Right cardiac atrium (tissue), 5 donors: ENCODE measurements around the gene CRTAC1. TPM values are rescaled to one million over a fixed set of nuclear protein-coding genes. Genes with fewer than 3 reads are reported as not detected.
A peak's percentile ranks its signal among the peaks of the same experiment; 100 is the strongest.

Experiments used
- ATAC-seq, 2 donors: fragments of 200-7000 bp; cut with Tn5 transposase; one replicate each; pipeline versions ENCODE4 v1.8.0 to v1.9.1; 2020; ENCODE audit warnings: moderate library complexity in 2 of 2, mild to moderate bottlenecking in 1 of 2
- DNase-seq, 3 donors: peaks; one replicate each; pipeline ENCODE4 v3.0.0-alpha.2; 2020
- H3K27ac ChIP-seq: one replicate; pipeline ENCODE4 v1.5.1; 2013; ENCODE audit warnings: mild to moderate bottlenecking, low read length, control low read depth, moderate library complexity
- H3K27me3 ChIP-seq: one replicate; pipeline ENCODE4 v1.6.1; 2013; ENCODE audit not compliant: control insufficient read depth, insufficient read depth
- H3K4me1 ChIP-seq: one replicate; pipeline ENCODE4 v1.6.1; 2013; ENCODE audit warnings: low read length; ENCODE audit not compliant: control insufficient read depth, insufficient read depth
- H3K4me3 ChIP-seq: one replicate; pipeline ENCODE4 v1.5.1; 2013; ENCODE audit warnings: low read length, control low read depth
- H3K9me3 ChIP-seq: one replicate; pipeline ENCODE4 v1.6.1; 2013; ENCODE audit warnings: low read length; ENCODE audit not compliant: control insufficient read depth
- WGBS: extraction: QIAGEN DNeasy Blood & Tissue Kit; methylation state at CpG from one replicate; pipeline ENCODE4 v1.1.7; 2013; 5-methylcytosine and 5-hydroxymethylcytosine counted together
- intact Hi-C, 4 donors: fragments of 100-400 bp; cut with DNase I; formaldehyde crosslinking; loops; one replicate each; pipeline versions ENCODE4 v1.11.0 to v1.14.0; 2022 to 2023
- polyA plus RNA-seq: library from polyadenylated mRNA; stranded (reverse); fragments of 200-250 nt; gene quantifications from one replicate; pipeline ENCODE4 v1.2.3, GENCODE V29; 2013
- total RNA-seq, 4 donors: library from RNA; stranded (reverse); fragmentation: NEBNext Ultra II Directional; extraction: Animal tissue kit (Norgen Biotek cat#: 25700); gene quantifications; one replicate each; pipeline ENCODE4 v1.2.1, GENCODE V29; 2021
- donor health status: healthy with polysubstance abuse.
- donor health status: DM: no; HTN: yes; CAD: no.
- donor health status: DM: no; HTN: no; CAD: no.
- donor health status: DM: no; HTN: yes; CAD: no; lungs with severe emphysema.
- donor health status: DM: yes; HTN: yes; CAD: no.

Gene CRTAC1
- total and polyA plus RNA-seq, 5 donors, result 7.3 to 38.2 (median 12.9) TPM

- no peak for ATAC-seq
- no peak overlapping the region for H3K27ac ChIP-seq
- H3K4me1 ChIP-seq, result peaks cover 2% of the 10 kb centered on the region
- H3K27me3 ChIP-seq, result no peaks in the 10 kb centered on the region
- intact Hi-C loops, result loop anchor here in 2 of 4 donors (5.0 to 10.0 kb wide), 2 partner anchors 101 to 119 kb away; no protein-coding TSS in a partner anchor
- DNase-seq, result no peak
- no peaks in the 10 kb centered on the region for H3K9me3 ChIP-seq
- 88% methylated on average over 5 of the region's 5 CpGs for WGBS
- H3K4me3 ChIP-seq, result no peak overlapping the region
These were observed 106.9 kb downstream of the CRTAC1 start for GRCh38 chr10:97923476-97923875.

DNA sequence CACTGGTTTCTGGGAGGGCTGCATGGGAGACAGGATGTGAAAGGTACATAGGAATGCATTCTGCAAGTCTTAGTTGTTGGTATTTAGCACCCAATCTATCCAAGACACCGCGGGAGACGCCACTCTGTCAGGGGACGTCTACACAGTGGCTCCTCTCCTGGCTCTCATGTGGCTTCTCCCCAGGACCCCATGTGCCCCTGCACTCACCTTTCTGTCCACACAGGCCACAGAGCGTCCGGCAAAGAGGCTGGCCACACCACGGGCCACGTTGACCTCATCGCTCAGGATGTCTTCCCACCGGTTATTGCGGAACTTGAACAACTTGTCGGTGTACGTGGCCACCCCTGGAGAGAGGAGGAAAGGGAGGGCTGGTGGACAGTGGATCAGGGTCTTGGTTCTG, 107.4 kb downstream of the CRTAC1 start:
- no peak overlapping the region for H3K27ac ChIP-seq
- H3K9me3 ChIP-seq, result no peaks in the 10 kb centered on the region
- intact Hi-C loops, result loop anchor here in 2 of 4 donors (5.0 to 10.0 kb wide), 2 partner anchors 102 to 119 kb away; no protein-coding TSS in a partner anchor
- peak in 1 of 3 donors; percentile 19 for DNase-seq
- H3K4me3 ChIP-seq, result no peak overlapping the region
- H3K27me3 ChIP-seq, result no peaks in the 10 kb centered on the region
- H3K4me1 ChIP-seq, result peaks cover 2% of the 10 kb centered on the region
- WGBS, result 94% methylated on average over 13 of the region's 13 CpGs
- ATAC-seq, result no peak

DNA sequence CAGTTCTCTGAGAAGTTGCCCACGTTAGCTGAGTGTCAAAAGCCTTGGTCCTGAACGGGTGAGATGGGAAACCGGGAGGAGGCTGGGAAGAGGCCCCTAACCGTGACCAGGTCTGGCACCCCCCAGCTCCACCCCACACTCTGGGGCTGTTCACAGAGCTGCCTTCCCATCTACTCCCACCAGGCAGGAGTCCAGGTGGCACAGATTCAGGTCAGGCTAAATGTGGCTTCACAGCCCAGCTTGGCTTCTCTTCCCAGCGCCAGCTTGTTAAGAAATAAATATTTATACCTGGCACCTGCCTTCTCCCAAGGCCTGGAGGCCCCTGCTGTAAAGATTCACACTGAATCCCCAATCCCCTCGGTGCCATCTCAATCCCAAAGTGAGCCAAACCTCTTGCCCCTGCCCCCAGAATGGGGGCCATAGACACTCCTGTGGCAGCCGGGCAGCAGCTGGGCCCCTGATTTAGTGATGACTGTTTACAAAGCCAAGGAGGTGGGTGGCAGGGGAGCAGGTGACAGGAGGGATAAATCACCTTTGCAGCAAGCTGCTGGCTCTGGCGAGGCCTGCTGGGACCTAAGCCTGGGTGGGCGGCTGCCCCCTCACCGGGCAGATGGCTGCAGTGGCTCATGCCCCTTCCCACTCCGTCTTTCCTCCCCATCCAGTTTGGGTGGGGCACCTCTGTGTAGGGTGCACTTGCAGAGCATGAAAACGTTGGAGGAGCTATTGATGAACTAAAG, 108.2 kb downstream of the CRTAC1 start:
- Histone ChIP-seq H3K4me3 (no peak overlapping the region), H3K27ac (peak overlapping the region; percentile 19), H3K27me3 (no peaks in the 10 kb centered on the region), H3K9me3 (no peaks in the 10 kb centered on the region), H3K4me1 (peaks cover 2% of the 10 kb centered on the region)
- DNase-seq (peak in 2 of 3 donors; percentile 73 to 85), ATAC-seq (peak; percentile 68 to 70)
- WGBS, result 52% methylated on average over 12 of the region's 12 CpGs
- intact Hi-C loops, result loop anchor here in 2 of 4 donors (5.0 to 10.0 kb wide), 2 partner anchors 103 to 120 kb away; no protein-coding TSS in a partner anchor

- H3K27me3 ChIP-seq, result no peaks in the 10 kb centered on the region
- DNase-seq (peak in 1 of 3 donors; percentile 79), ATAC-seq (peak; percentile 58 to 63)
- 11% methylated on average over 4 of the region's 4 CpGs for WGBS
- no peak overlapping the region for H3K4me3 ChIP-seq
- H3K27ac ChIP-seq, result peak overlapping the region; percentile 19
- peaks cover 4% of the 10 kb centered on the region for H3K4me1 ChIP-seq
- intact Hi-C loops, result loop anchor here in 2 of 4 donors (5.0 to 10.0 kb wide), 2 partner anchors 103 to 121 kb away; no protein-coding TSS in a partner anchor
- H3K9me3 ChIP-seq, result no peaks in the 10 kb centered on the region
These were observed 108.8 kb downstream of the CRTAC1 start for GRCh38 chr10:97921581-97922021.

- intact Hi-C loops, result loop anchor here in 2 of 4 donors (5.0 to 10.0 kb wide), 2 partner anchors 104 to 121 kb away; no protein-coding TSS in a partner anchor
- no peak overlapping the region for H3K27ac ChIP-seq
- no peak overlapping the region for H3K4me3 ChIP-seq
- H3K4me1 ChIP-seq, result peaks cover 4% of the 10 kb centered on the region
- ATAC-seq (no peak), DNase-seq (no peak)
- no peaks in the 10 kb centered on the region for H3K27me3 ChIP-seq
- 49% methylated on average over 4 of the region's 4 CpGs for WGBS
- H3K9me3 ChIP-seq, result no peaks in the 10 kb centered on the region
These were observed 109.6 kb downstream of the CRTAC1 start for GRCh38 chr10:97920865-97921264.

DNA sequence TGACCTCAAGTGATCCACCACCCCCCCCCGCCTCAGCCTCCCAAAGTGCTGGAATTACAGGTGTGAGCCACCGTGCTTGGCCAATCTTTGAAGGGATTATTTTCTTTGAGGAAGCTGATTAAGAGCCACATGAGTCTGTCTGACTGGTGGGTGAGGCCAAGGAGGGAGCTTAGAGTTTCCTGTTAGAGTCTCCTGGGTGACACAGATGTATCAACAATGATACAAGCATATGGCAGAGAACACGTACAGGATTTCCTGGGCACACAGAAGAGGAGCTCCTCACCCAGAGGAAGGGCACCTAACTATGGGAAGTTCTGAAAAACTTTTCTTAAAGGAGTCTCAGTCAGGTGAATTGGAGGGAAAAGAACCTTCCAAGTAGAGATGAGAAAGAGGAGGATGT, 111.4 kb downstream of the CRTAC1 start:
- H3K4me3 ChIP-seq, result no peak overlapping the region
- DNase-seq (no peak), ATAC-seq (no peak)
- H3K4me1 ChIP-seq, result peaks cover 4% of the 10 kb centered on the region
- intact Hi-C loops, result loop anchor here in 3 of 4 donors (5.0 to 10.0 kb wide), 4 partner anchors 113 to 1326 kb away; partner anchors contain the start of genes CRTAC1 (in 1 of the 3) and LOXL4 (in 1 of the 3)
- H3K9me3 ChIP-seq, result no peaks in the 10 kb centered on the region
- 55% methylated on average over 3 of the region's 3 CpGs for WGBS
- H3K27me3 ChIP-seq, result no peaks in the 10 kb centered on the region
- H3K27ac ChIP-seq, result no peak overlapping the region

- H3K4me3 ChIP-seq, result no peak overlapping the region
- H3K27ac ChIP-seq, result no peak overlapping the region
- ATAC-seq (peak; percentile 49 to 73), DNase-seq (no peak)
- 15% methylated on average over 4 of the region's 4 CpGs for WGBS
- H3K9me3 ChIP-seq, result no peaks in the 10 kb centered on the region
- H3K27me3 ChIP-seq, result no peaks in the 10 kb centered on the region
- intact Hi-C loops, result loop anchor here in 3 of 4 donors (5.0 to 10.0 kb wide), 4 partner anchors 116 to 1328 kb away; partner anchors contain the start of genes CRTAC1 (in 1 of the 3) and LOXL4 (in 1 of the 3)
- H3K4me1 ChIP-seq, result peaks cover 2% of the 10 kb centered on the region
These were observed 113.8 kb downstream of the CRTAC1 start for GRCh38 chr10:97916586-97916985.

GRCh38 chr10:97915346-97916131, 114.9 kb downstream of the CRTAC1 start:
- intact Hi-C loops, result loop anchor here in 3 of 4 donors (2.0 to 10.0 kb wide), 5 partner anchors 117 to 1329 kb away; partner anchors contain the start of genes CRTAC1 (in 1 of the 3) and LOXL4 (in 1 of the 3)
- Histone ChIP-seq H3K9me3 (no peaks in the 10 kb centered on the region), H3K27ac (no peak overlapping the region), H3K4me3 (no peak overlapping the region), H3K4me1 (peaks cover 2% of the 10 kb centered on the region), H3K27me3 (no peaks in the 10 kb centered on the region)
- no peak for ATAC-seq
- WGBS, result 76% methylated on average over 21 of the region's 21 CpGs
- DNase-seq, result no peak

DNA sequence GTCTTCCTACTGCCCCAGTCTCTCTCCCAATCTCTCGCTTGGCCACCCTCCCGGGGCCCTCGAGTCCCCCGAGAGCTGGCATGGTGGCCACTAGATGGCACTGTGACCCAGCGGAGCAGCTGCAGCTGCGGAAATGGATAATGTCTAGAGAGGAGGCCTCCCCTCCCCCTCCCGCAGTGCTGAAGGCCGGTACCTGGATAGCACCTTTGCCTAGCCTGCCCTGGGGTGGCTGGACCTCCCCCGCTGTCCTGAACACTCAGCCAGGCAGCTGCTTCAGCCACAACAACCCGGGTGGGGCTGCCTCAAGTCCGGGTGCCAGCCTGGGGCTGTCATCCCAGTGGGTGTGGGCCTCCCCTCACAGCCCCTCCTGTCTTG, 115.6 kb downstream of the CRTAC1 start:
- peaks cover 2% of the 10 kb centered on the region for H3K4me1 ChIP-seq
- WGBS, result 7% methylated on average over 11 of the region's 11 CpGs

GRCh38 chr10:97914171-97914836, 116.1 kb downstream of the CRTAC1 start:
- 43% methylated on average over 10 of the region's 10 CpGs for WGBS
- DNase-seq (no peak), ATAC-seq (peak; percentile 5 to 11)
- Histone ChIP-seq H3K4me1 (peaks cover 2% of the 10 kb centered on the region), H3K27ac (no peak overlapping the region), H3K4me3 (no peak overlapping the region), H3K27me3 (no peaks in the 10 kb centered on the region), H3K9me3 (no peaks in the 10 kb centered on the region)
- intact Hi-C loops, result loop anchor here in 3 of 4 donors (2.0 to 10.0 kb wide), 6 partner anchors 113 to 1330 kb away; partner anchors contain the start of gene LOXL4 (in 1 of the 3)

More for the DNA sequence above, 115.6 kb downstream of the CRTAC1 start:
- ATAC-seq, result peak; percentile 76 to 86
- DNase-seq, result peak; percentile 79 to 91 (median 91)
- Histone ChIP-seq H3K27me3 (no peaks in the 10 kb centered on the region), H3K27ac (no peak overlapping the region), H3K4me3 (no peak overlapping the region), H3K9me3 (no peaks in the 10 kb centered on the region)
- intact Hi-C loops, result loop anchor here (2.0 to 10.0 kb wide), 7 partner anchors 112 to 1330 kb away; partner anchors contain the start of genes CRTAC1 (in 1 of the 4) and LOXL4 (in 1 of the 4)
